Measurements from ENCODE around the gene EXOSC5. TPM values are rescaled to one million over a fixed set of nuclear protein-coding genes. Genes with fewer than 3 reads are reported as not detected.

EXOSC5 gene
- total and polyA plus RNA-seq, 9 of the 15 experiments (the other 6 are each of a cell fraction or from before 2014, with no cell fraction given), result 10.9 to 75.5 (median 37.8) TPM

- intact Hi-C loops (cut with micrococcal nuclease) (no loop called here), in situ Hi-C loops (cut with MboI) (no loop called here)
- H3K4me1 ChIP-seq (replicated peaks in 1 of 2; ENCODE audit: control insufficient read depth in 2 of 2, insufficient read depth in 2 of 2, low read length in 2 of 2), result peaks cover 7 to 12% of the 10 kb centered on the region in 2 experiments; a peak in 4 of 5 replicates
- WGBS (ENCODE audit: insufficient coverage, low coverage, missing lambda C conversion rate), result 46% methylated on average over 3 of the region's 4 CpGs
- no peaks in the 10 kb centered on the region for H4K20me1 ChIP-seq (replicated peaks; ENCODE audit: control insufficient read depth, insufficient read depth, low read length)
- no TSS peak for BruUV-seq (replicated peaks)
- H3K9ac ChIP-seq (ENCODE audit: insufficient read depth in 1 of 2, low read depth in 2 of 2, low read length in 2 of 2), result no peak overlapping the region; a peak in 1 of 4 replicates
- no peaks in the 10 kb centered on the region for H3K79me2 ChIP-seq (ENCODE audit: control insufficient read depth, insufficient read depth, low read length)
- FAIRE-seq, result peak; percentile 48
- ChIA-PET POLR2A (interaction anchor here (1.0 to 2.4 kb wide), 6 partner anchors 9 to 33 kb away, joined by 3 to 12 read pairs (median 6); partner anchors contain the start of genes B3GNT8 and BCKDHA), CTCF (ENCODE audit: low intra/inter-chr PET ratio) (no interaction called here)
- no peak overlapping the region for H3K4me2 ChIP-seq (ENCODE audit: insufficient read depth, low read length)
- no peak overlapping the region for H2AFZ ChIP-seq (ENCODE audit: low read depth, low read length)
- H3K9me3 ChIP-seq (replicated peaks; ENCODE audit: control insufficient read depth, insufficient read depth, low read depth, low read length), result no peaks in the 10 kb centered on the region
- H3K36me3 ChIP-seq (ENCODE audit: control insufficient read depth, insufficient read depth, low read length), result peaks cover 8% of the 10 kb centered on the region; the same call in 1 of the 3 replicates
- H3K4me3 ChIP-seq, result no peak overlapping the region
- no peaks in the 10 kb centered on the region for H3K27me3 ChIP-seq (ENCODE audit: control insufficient read depth in 2 of 2, insufficient read depth in 2 of 2, low read length in 2 of 2)
- no peak for ATAC-seq
- H3K9me1 ChIP-seq (ENCODE audit: control insufficient read depth, insufficient read depth, low read length), result no peaks in the 10 kb centered on the region
- no peak for DNase-seq (ENCODE audit: extremely low read depth in 1 of 4, low spot score in 3 of 4)
- no peak overlapping the region for H3K27ac ChIP-seq (ENCODE audit: extremely low read depth, low read depth, low read length)
- TF ChIP-seq NR4A1 (CRISPR knock-in tag; IDR thresholded peaks at IDR 0.05), result no peak
- no peak for TF ChIP-seq NR4A1 (tag; IDR thresholded peaks at IDR 0.05)
- no peak for TF ChIP-seq ATF7 (IDR thresholded peaks at IDR 0.05)
- no peak for TF ChIP-seq PURB (CRISPR knock-in tag; IDR thresholded peaks at IDR 0.05; ENCODE audit: low read depth)
- no peak for TF ChIP-seq GABPB2 (CRISPR knock-in tag; conservative IDR thresholded peaks at IDR 0.05)
- TF ChIP-seq STAG1 (CRISPR knock-in tag; IDR thresholded peaks at IDR 0.05; ENCODE audit: borderline replicate concordance), result no peak
- TF ChIP-seq, protein P1, sequence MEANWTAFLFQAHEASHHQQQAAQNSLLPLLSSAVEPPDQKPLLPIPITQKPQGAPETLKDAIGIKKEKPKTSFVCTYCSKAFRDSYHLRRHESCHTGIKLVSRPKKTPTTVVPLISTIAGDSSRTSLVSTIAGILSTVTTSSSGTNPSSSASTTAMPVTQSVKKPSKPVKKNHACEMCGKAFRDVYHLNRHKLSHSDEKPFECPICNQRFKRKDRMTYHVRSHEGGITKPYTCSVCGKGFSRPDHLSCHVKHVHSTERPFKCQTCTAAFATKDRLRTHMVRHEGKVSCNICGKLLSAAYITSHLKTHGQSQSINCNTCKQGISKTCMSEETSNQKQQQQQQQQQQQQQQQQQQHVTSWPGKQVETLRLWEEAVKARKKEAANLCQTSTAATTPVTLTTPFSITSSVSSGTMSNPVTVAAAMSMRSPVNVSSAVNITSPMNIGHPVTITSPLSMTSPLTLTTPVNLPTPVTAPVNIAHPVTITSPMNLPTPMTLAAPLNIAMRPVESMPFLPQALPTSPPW (CRISPR knock-in tag; IDR thresholded peaks at IDR 0.05), result no peak
- no peak for TF ChIP-seq GATA2 (CRISPR knock-in tag; IDR thresholded peaks at IDR 0.05)
- no peak for TF ChIP-seq RNF2 (IDR thresholded peaks at IDR 0.05)
- TF ChIP-seq, protein P2, sequence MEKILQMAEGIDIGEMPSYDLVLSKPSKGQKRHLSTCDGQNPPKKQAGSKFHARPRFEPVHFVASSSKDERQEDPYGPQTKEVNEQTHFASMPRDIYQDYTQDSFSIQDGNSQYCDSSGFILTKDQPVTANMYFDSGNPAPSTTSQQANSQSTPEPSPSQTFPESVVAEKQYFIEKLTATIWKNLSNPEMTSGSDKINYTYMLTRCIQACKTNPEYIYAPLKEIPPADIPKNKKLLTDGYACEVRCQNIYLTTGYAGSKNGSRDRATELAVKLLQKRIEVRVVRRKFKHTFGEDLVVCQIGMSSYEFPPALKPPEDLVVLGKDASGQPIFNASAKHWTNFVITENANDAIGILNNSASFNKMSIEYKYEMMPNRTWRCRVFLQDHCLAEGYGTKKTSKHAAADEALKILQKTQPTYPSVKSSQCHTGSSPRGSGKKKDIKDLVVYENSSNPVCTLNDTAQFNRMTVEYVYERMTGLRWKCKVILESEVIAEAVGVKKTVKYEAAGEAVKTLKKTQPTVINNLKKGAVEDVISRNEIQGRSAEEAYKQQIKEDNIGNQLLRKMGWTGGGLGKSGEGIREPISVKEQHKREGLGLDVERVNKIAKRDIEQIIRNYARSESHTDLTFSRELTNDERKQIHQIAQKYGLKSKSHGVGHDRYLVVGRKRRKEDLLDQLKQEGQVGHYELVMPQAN (IDR thresholded peaks at IDR 0.05; ENCODE audit: borderline replicate concordance), result no peak
- TF ChIP-seq, protein P3, sequence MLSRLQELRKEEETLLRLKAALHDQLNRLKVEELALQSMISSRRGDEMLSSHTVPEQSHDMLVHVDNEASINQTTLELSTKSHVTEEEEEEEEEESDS (CRISPR knock-in tag; IDR thresholded peaks at IDR 0.05), result no peak
- TF ChIP-seq, protein P4, sequence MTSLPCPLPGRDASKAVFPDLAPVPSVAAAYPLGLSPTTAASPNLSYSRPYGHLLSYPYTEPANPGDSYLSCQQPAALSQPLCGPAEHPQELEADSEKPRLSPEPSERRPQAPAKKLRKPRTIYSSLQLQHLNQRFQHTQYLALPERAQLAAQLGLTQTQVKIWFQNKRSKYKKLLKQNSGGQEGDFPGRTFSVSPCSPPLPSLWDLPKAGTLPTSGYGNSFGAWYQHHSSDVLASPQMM (CRISPR knock-in tag; IDR thresholded peaks at IDR 0.05), result no peak
- no peak for TF ChIP-seq NFIX (CRISPR knock-in tag; IDR thresholded peaks at IDR 0.05; ENCODE audit: low read depth)
- TF ChIP-seq ZNF121 (CRISPR knock-in tag; conservative IDR thresholded peaks at IDR 0.05), result no peak
- no peak for TF ChIP-seq U2AF1 (optimal IDR thresholded peaks at IDR 0.05; ENCODE audit: low read depth, low read length)
- TF ChIP-seq MEF2D (tag; conservative IDR thresholded peaks at IDR 0.05; ENCODE audit: low read depth), result no peak
- no peak for TF ChIP-seq JUN (IDR thresholded peaks at IDR 0.05; ENCODE audit: borderline replicate concordance, low read depth, low read length)
- TF ChIP-seq JUN (CRISPR knock-in tag; IDR thresholded peaks at IDR 0.05; ENCODE audit: borderline replicate concordance), result no peak
- no peak for TF ChIP-seq ZNF76 (CRISPR knock-in tag; IDR thresholded peaks at IDR 0.05; ENCODE audit: borderline replicate concordance)
- no peak for TF ChIP-seq SUPT5H (IDR thresholded peaks at IDR 0.05)
- TF ChIP-seq ZNF57 (CRISPR knock-in tag; IDR thresholded peaks at IDR 0.05), result no peak
These were observed 10.1 kb upstream of the EXOSC5 start for GRCh38 chr19:41407271-41407670.
